HG02642 (cell line): ENCODE results near the gene MPZL3.

Experiments used
- ATAC-seq: cut with Tn5 transposase; IDR thresholded peaks from one replicate; pipeline ENCODE4 v1.9.1; 2021; ENCODE audit warnings: mild to moderate bottlenecking; ENCODE audit not compliant: unreplicated experiment, poor library complexity

The MPZL3 gene

GRCh38 chr11:118251858-118252652, at the start of gene MPZL3:
Gene MPZL3, minus strand, starts transcription at chr11:118252365. Its CDS starts 71 bp downstream, at chr11:118252294.
- peak; percentile 80 for ATAC-seq

- ATAC-seq = no peak
These were observed 49.5 kb upstream of the MPZL3 start for GRCh38 chr11:118301600-118302195.

- ATAC-seq = no peak
These were observed 43.8 kb upstream of the MPZL3 start for GRCh38 chr11:118295815-118296454.

GRCh38 chr11:118295199-118295598, 43.0 kb upstream of the MPZL3 start:
- ATAC-seq = no peak

GRCh38 chr11:118294053-118294452, 41.9 kb upstream of the MPZL3 start:
- no peak for ATAC-seq

- ATAC-seq = no peak
These were observed 39.4 kb upstream of the MPZL3 start for GRCh38 chr11:118291477-118292135.

- no peak for ATAC-seq
These were observed 38.8 kb upstream of the MPZL3 start for GRCh38 chr11:118290923-118291322.

GRCh38 chr11:118289401-118289800, 37.2 kb upstream of the MPZL3 start:
- no peak for ATAC-seq

- no peak for ATAC-seq
These were observed 34.8 kb upstream of the MPZL3 start for GRCh38 chr11:118287006-118287405.

- ATAC-seq = no peak
These were observed 34.4 kb upstream of the MPZL3 start for GRCh38 chr11:118286545-118286944.

GRCh38 chr11:118283756-118284350, 31.7 kb upstream of the MPZL3 start:
- no peak for ATAC-seq

- ATAC-seq = no peak
These were observed 31.0 kb upstream of the MPZL3 start for GRCh38 chr11:118283037-118283636.

- ATAC-seq = no peak
These were observed 30.4 kb upstream of the MPZL3 start for GRCh38 chr11:118282606-118283005.

- no peak for ATAC-seq
These were observed 29.1 kb upstream of the MPZL3 start for GRCh38 chr11:118281284-118281683.

GRCh38 chr11:118277312-118277711, 25.1 kb upstream of the MPZL3 start:
- ATAC-seq = no peak

- ATAC-seq = no peak
These were observed 24.3 kb upstream of the MPZL3 start for GRCh38 chr11:118276422-118276821.

GRCh38 chr11:118275176-118275575, 23.0 kb upstream of the MPZL3 start:
- ATAC-seq = no peak

GRCh38 chr11:118274186-118274585, 22.0 kb upstream of the MPZL3 start:
- ATAC-seq = no peak

- ATAC-seq = no peak
These were observed 19.8 kb upstream of the MPZL3 start for GRCh38 chr11:118272001-118272400.

GRCh38 chr11:118267486-118267885, 15.3 kb upstream of the MPZL3 start:
- no peak for ATAC-seq
